ENCODE data around the gene OTUB2.

OTUB2 gene

GRCh38 chr14:94004015-94004414 is 22.1 kb upstream of the OTUB2 start:
- Histone ChIP-seq H3K36me3 (ENCODE audit: control insufficient read depth in 2 of 2, insufficient read depth in 2 of 2, low read length in 2 of 2) (no peaks in the 10 kb centered on the region), H3K27ac (ENCODE audit: low read depth in 2 of 2, low read length in 2 of 2) (no peak overlapping the region), H3K9ac (ENCODE audit: low read depth in 1 of 2, low read length in 2 of 2) (no peak overlapping the region), H3K4me1 (ENCODE audit: control insufficient read depth in 2 of 2, insufficient read depth in 2 of 2, low read length in 2 of 2) (peaks cover 4 to 8% of the 10 kb centered on the region in 2 donors), H3K4me3 (ENCODE audit: low read length in 2 of 2) (no peak overlapping the region), H3K9me3 (ENCODE audit: control insufficient read depth in 2 of 2, low read length in 2 of 2) (no peaks in the 10 kb centered on the region), H3K27me3 (ENCODE audit: control insufficient read depth in 2 of 2, insufficient read depth in 2 of 2, low read length in 2 of 2) (no peaks in the 10 kb centered on the region)

DNA sequence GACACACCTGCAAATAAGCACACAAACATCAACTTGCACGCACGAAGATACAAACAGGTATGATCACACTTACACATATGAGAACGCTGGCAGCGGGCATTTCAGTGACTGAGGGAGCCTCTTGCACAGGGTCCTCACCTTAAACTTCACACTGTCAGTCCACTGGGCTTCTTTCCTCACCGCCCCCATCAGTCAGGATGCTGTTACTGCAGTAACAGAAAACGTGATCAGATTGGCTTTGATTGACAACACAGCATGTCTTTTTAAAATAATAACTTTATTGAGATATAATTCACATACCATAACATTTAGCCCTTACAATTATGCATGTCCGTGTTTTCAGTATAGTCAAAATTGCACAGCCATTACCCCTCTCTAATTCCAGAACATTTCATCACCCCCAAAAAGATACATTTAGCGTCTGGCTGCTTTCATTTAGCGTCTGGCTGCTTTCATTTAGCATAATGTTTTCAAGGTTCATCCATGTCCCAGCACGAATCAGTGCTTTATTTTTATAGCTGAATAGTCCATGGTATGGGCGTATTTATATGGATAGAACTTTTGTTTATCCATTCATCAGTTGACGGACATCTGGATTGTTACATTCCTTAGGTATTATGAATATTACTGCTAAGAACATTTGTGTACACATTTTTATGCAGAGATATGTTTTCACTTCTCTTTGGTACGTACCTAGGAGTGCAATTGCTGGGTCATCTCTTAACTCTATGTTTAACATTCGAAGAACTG is 20.6 kb upstream of the OTUB2 start:
- no peak overlapping the region for H3K27ac ChIP-seq (ENCODE audit: low read depth in 2 of 2, low read length in 2 of 2)
- H3K4me1 ChIP-seq (ENCODE audit: control insufficient read depth in 2 of 2, insufficient read depth in 2 of 2, low read length in 2 of 2), result peaks cover 4 to 8% of the 10 kb centered on the region in 2 donors
- H3K36me3 ChIP-seq (ENCODE audit: control insufficient read depth in 2 of 2, insufficient read depth in 2 of 2, low read length in 2 of 2), result no peaks in the 10 kb centered on the region
- H3K27me3 ChIP-seq (ENCODE audit: control insufficient read depth in 2 of 2, insufficient read depth in 2 of 2, low read length in 2 of 2), result no peaks in the 10 kb centered on the region
- H3K4me3 ChIP-seq (ENCODE audit: low read length in 2 of 2), result no peak overlapping the region
- no peaks in the 10 kb centered on the region for H3K9me3 ChIP-seq (ENCODE audit: control insufficient read depth in 2 of 2, low read length in 2 of 2)
- H3K9ac ChIP-seq (ENCODE audit: low read depth in 1 of 2, low read length in 2 of 2), result no peak overlapping the region

DNA sequence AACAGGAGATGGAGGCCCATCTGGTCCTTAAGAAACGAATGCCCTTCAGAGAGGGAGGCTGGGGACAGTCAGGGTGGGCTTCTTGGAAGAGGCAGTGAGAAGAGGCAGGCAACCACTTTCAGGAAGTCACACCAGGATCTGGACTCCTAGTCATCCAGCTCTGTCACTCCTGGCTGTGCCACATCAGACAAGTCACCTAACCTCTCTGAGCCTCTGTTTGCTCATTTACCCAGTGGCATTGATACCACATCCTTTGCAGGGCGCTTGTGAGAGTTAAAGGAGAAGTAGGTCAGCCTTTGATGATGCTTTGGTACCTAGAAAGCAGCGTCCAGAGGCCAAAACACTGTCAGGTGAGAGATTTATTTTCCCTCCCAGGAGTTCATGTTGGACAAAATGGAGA is 17.9 kb upstream of the OTUB2 start:
- Histone ChIP-seq H3K9ac (ENCODE audit: low read depth in 1 of 2, low read length in 2 of 2) (no peak overlapping the region), H3K27ac (ENCODE audit: low read depth in 2 of 2, low read length in 2 of 2) (no peak overlapping the region), H3K9me3 (ENCODE audit: control insufficient read depth in 2 of 2, low read length in 2 of 2) (no peaks in the 10 kb centered on the region), H3K36me3 (ENCODE audit: control insufficient read depth in 2 of 2, insufficient read depth in 2 of 2, low read length in 2 of 2) (no peaks in the 10 kb centered on the region), H3K4me3 (ENCODE audit: low read length in 2 of 2) (no peak overlapping the region), H3K4me1 (ENCODE audit: control insufficient read depth in 2 of 2, insufficient read depth in 2 of 2, low read length in 2 of 2) (peaks cover 0 to 4% of the 10 kb centered on the region in 2 donors), H3K27me3 (ENCODE audit: control insufficient read depth in 2 of 2, insufficient read depth in 2 of 2, low read length in 2 of 2) (peaks cover 0 to 7% of the 10 kb centered on the region in 2 donors)

DNA sequence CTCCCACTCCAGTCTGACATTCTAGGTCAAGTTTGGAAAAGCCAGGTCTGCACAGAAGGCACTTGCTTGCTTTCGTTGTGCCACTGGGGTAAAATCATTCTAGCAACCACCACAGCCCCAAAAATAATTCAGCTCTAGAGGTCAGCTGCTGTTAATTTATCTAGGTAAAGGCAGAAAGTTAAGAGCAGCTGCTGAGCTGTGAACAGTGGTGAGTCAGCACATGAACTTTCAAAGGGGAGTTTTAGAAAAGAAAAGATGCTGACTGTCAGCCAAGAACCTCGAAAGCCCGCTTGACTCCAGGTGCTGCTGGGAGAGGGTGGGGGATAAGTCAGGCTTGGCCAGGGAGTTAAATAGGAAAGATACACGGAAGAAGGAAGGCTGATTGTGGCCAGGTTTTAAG is 16.4 kb upstream of the OTUB2 start:
- H3K27me3 ChIP-seq (ENCODE audit: control insufficient read depth in 2 of 2, insufficient read depth in 2 of 2, low read length in 2 of 2), result peaks cover 0 to 7% of the 10 kb centered on the region in 2 donors
- H3K4me1 ChIP-seq (ENCODE audit: control insufficient read depth in 2 of 2, insufficient read depth in 2 of 2, low read length in 2 of 2), result peaks cover 0 to 4% of the 10 kb centered on the region in 2 donors
- no peak overlapping the region for H3K27ac ChIP-seq (ENCODE audit: low read depth in 2 of 2, low read length in 2 of 2)
- H3K9me3 ChIP-seq (ENCODE audit: control insufficient read depth in 2 of 2, low read length in 2 of 2), result no peaks in the 10 kb centered on the region
- H3K9ac ChIP-seq (ENCODE audit: low read depth in 1 of 2, low read length in 2 of 2), result no peak overlapping the region
- H3K4me3 ChIP-seq (ENCODE audit: low read length in 2 of 2), result no peak overlapping the region
- H3K36me3 ChIP-seq (ENCODE audit: control insufficient read depth in 2 of 2, insufficient read depth in 2 of 2, low read length in 2 of 2), result no peaks in the 10 kb centered on the region

- Histone ChIP-seq H3K9me3 (ENCODE audit: control insufficient read depth in 2 of 2, low read length in 2 of 2) (no peaks in the 10 kb centered on the region), H3K4me1 (ENCODE audit: control insufficient read depth in 2 of 2, insufficient read depth in 2 of 2, low read length in 2 of 2) (peaks cover 0 to 4% of the 10 kb centered on the region in 2 donors), H3K27ac (ENCODE audit: low read depth in 2 of 2, low read length in 2 of 2) (no peak overlapping the region), H3K4me3 (ENCODE audit: low read length in 2 of 2) (no peak overlapping the region), H3K9ac (ENCODE audit: low read depth in 1 of 2, low read length in 2 of 2) (no peak overlapping the region), H3K36me3 (ENCODE audit: control insufficient read depth in 2 of 2, insufficient read depth in 2 of 2, low read length in 2 of 2) (no peaks in the 10 kb centered on the region), H3K27me3 (ENCODE audit: control insufficient read depth in 2 of 2, insufficient read depth in 2 of 2, low read length in 2 of 2) (peaks cover 0 to 7% of the 10 kb centered on the region in 2 donors)
Measured at GRCh38 chr14:94010625-94011024, 15.5 kb upstream of the OTUB2 start.

DNA sequence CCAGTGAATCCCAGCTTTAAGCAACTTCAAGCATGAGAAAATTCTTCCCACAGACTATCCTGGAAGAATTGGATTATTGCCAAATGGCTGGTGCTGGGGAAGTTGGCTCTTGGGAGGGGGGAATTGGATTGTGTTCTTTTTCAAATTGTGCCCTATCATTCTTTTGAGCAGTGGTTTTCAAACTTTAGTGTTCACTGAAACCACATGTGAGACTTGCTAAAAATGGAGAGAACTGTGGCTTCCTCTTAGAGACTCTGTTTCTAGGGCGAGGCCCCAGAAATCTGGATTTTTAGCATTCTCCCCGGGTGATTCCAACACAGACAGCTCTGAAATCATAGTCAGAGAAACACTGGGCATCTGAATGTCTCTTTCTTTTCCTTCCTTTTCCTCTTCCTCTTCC is 14.3 kb upstream of the OTUB2 start:
- Histone ChIP-seq H3K4me3 (ENCODE audit: low read length in 2 of 2) (no peak overlapping the region), H3K36me3 (ENCODE audit: control insufficient read depth in 2 of 2, insufficient read depth in 2 of 2, low read length in 2 of 2) (no peaks in the 10 kb centered on the region), H3K4me1 (ENCODE audit: control insufficient read depth in 2 of 2, insufficient read depth in 2 of 2, low read length in 2 of 2) (peaks cover 0 to 4% of the 10 kb centered on the region in 2 donors), H3K9ac (ENCODE audit: low read depth in 1 of 2, low read length in 2 of 2) (no peak overlapping the region), H3K9me3 (ENCODE audit: control insufficient read depth in 2 of 2, low read length in 2 of 2) (no peaks in the 10 kb centered on the region), H3K27me3 (ENCODE audit: control insufficient read depth in 2 of 2, insufficient read depth in 2 of 2, low read length in 2 of 2) (peaks cover 0 to 7% of the 10 kb centered on the region in 2 donors), H3K27ac (ENCODE audit: low read depth in 2 of 2, low read length in 2 of 2) (no peak overlapping the region)

- peaks cover 0 to 7% of the 10 kb centered on the region in 2 donors for H3K27me3 ChIP-seq (ENCODE audit: control insufficient read depth in 2 of 2, insufficient read depth in 2 of 2, low read length in 2 of 2)
- H3K4me3 ChIP-seq (ENCODE audit: low read length in 2 of 2), result no peak overlapping the region
- H3K4me1 ChIP-seq (ENCODE audit: control insufficient read depth in 2 of 2, insufficient read depth in 2 of 2, low read length in 2 of 2), result peaks cover 0 to 4% of the 10 kb centered on the region in 2 donors
- no peaks in the 10 kb centered on the region for H3K36me3 ChIP-seq (ENCODE audit: control insufficient read depth in 2 of 2, insufficient read depth in 2 of 2, low read length in 2 of 2)
- H3K9ac ChIP-seq (ENCODE audit: low read depth in 1 of 2, low read length in 2 of 2), result no peak overlapping the region
- H3K27ac ChIP-seq (ENCODE audit: low read depth in 2 of 2, low read length in 2 of 2), result no peak overlapping the region
- H3K9me3 ChIP-seq (ENCODE audit: control insufficient read depth in 2 of 2, low read length in 2 of 2), result no peaks in the 10 kb centered on the region
Measured at GRCh38 chr14:94014382-94014781, 11.8 kb upstream of the OTUB2 start.

GRCh38 chr14:94015223-94015622 is 10.9 kb upstream of the OTUB2 start:
- Histone ChIP-seq H3K27me3 (ENCODE audit: control insufficient read depth in 2 of 2, insufficient read depth in 2 of 2, low read length in 2 of 2) (peaks cover 0 to 7% of the 10 kb centered on the region in 2 donors), H3K27ac (ENCODE audit: low read depth in 2 of 2, low read length in 2 of 2) (no peak overlapping the region), H3K4me1 (ENCODE audit: control insufficient read depth in 2 of 2, insufficient read depth in 2 of 2, low read length in 2 of 2) (peaks cover 0 to 4% of the 10 kb centered on the region in 2 donors), H3K9ac (ENCODE audit: low read depth in 1 of 2, low read length in 2 of 2) (no peak overlapping the region), H3K4me3 (ENCODE audit: low read length in 2 of 2) (no peak overlapping the region), H3K36me3 (ENCODE audit: control insufficient read depth in 2 of 2, insufficient read depth in 2 of 2, low read length in 2 of 2) (no peaks in the 10 kb centered on the region), H3K9me3 (ENCODE audit: control insufficient read depth in 2 of 2, low read length in 2 of 2) (no peaks in the 10 kb centered on the region)

DNA sequence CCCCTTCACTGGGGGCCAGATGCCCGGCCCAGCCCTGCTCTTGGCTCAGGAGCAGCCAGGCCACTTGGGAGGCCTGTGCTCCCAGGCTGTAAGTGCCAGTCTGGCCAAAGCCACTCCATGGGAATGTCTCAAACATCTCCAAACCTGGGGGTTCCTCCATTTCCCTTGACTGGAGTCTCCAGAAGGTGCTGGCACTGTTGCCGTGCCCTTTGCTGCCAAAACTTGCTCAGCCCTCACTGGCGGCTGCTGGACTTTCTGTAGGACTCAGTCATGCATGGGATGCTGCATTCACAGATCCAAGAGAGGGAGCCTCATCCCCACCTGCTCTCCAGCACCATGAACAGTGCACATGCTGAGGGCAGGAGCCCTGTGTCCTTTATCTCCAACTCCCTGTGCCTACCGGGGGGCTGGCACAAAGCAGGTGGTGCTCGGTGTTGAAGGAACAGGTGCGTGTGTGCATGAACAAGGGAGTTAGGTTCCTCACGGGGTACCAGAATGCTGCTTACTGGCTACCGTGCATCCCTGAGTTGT is 9.6 kb upstream of the OTUB2 start:
- Histone ChIP-seq H3K27me3 (ENCODE audit: control insufficient read depth in 2 of 2, insufficient read depth in 2 of 2, low read length in 2 of 2) (peaks cover 0 to 1% of the 10 kb centered on the region in 2 donors), H3K27ac (ENCODE audit: low read depth in 2 of 2, low read length in 2 of 2) (no peak overlapping the region), H3K9ac (ENCODE audit: low read depth in 1 of 2, low read length in 2 of 2) (no peak overlapping the region), H3K4me3 (ENCODE audit: low read length in 2 of 2) (no peak overlapping the region), H3K36me3 (ENCODE audit: control insufficient read depth in 2 of 2, insufficient read depth in 2 of 2, low read length in 2 of 2) (no peaks in the 10 kb centered on the region), H3K9me3 (ENCODE audit: control insufficient read depth in 2 of 2, low read length in 2 of 2) (no peaks in the 10 kb centered on the region), H3K4me1 (ENCODE audit: control insufficient read depth in 2 of 2, insufficient read depth in 2 of 2, low read length in 2 of 2) (no peaks in the 10 kb centered on the region)

DNA sequence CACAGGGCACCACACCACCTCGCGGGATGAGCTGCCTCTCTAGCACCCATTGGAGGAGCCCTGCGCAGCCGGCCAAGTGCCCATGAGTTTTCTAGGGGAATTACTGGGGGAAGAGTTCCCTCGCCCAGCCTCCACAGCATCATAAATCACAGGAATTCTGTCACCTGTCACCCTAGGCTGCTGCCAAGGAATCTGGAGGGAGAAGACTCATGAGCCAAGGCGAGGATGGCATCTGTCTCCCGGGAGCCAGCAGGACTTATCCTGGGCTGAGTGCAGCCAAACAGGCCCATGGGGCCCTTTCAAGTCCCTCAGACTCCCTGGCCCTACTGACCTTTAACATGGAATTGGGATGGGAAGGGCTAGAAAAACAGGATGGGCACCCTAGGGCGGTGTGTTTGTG is 7.8 kb upstream of the OTUB2 start:
- H3K27ac ChIP-seq (ENCODE audit: low read depth in 2 of 2, low read length in 2 of 2), result no peak overlapping the region
- no peak overlapping the region for H3K9ac ChIP-seq (ENCODE audit: low read depth in 1 of 2, low read length in 2 of 2)
- H3K36me3 ChIP-seq (ENCODE audit: control insufficient read depth in 2 of 2, insufficient read depth in 2 of 2, low read length in 2 of 2), result no peaks in the 10 kb centered on the region
- no peaks in the 10 kb centered on the region for H3K4me1 ChIP-seq (ENCODE audit: control insufficient read depth in 2 of 2, insufficient read depth in 2 of 2, low read length in 2 of 2)
- no peaks in the 10 kb centered on the region for H3K27me3 ChIP-seq (ENCODE audit: control insufficient read depth in 2 of 2, insufficient read depth in 2 of 2, low read length in 2 of 2)
- H3K4me3 ChIP-seq (ENCODE audit: low read length in 2 of 2), result no peak overlapping the region
- H3K9me3 ChIP-seq (ENCODE audit: control insufficient read depth in 2 of 2, low read length in 2 of 2), result no peaks in the 10 kb centered on the region

Data from mucosa of rectum (tissue), 2 donors.